Measurements from ENCODE around the gene KREMEN2.

DNA sequence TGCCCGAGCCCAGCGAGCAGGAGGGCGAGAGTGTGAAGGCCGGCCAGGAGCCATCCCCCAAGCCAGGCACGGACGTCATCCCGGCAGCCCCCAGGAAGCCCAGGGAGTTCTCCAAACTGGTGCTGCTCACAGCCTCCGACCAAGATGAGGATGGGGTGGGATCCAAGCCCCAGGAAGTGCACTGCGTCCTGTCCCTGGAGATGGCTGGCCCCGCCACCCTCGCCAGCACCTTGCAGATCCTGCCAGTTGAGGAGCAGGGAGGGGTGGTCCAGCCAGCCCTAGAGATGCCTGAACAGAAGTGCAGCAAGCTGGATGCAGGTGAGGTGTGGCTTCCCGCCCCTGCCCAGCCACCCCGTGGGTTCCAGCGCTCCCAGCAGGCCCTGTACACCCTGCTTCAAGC lies 34.4 kb upstream of the KREMEN2 start:
- TF ChIP-seq, protein P1, sequence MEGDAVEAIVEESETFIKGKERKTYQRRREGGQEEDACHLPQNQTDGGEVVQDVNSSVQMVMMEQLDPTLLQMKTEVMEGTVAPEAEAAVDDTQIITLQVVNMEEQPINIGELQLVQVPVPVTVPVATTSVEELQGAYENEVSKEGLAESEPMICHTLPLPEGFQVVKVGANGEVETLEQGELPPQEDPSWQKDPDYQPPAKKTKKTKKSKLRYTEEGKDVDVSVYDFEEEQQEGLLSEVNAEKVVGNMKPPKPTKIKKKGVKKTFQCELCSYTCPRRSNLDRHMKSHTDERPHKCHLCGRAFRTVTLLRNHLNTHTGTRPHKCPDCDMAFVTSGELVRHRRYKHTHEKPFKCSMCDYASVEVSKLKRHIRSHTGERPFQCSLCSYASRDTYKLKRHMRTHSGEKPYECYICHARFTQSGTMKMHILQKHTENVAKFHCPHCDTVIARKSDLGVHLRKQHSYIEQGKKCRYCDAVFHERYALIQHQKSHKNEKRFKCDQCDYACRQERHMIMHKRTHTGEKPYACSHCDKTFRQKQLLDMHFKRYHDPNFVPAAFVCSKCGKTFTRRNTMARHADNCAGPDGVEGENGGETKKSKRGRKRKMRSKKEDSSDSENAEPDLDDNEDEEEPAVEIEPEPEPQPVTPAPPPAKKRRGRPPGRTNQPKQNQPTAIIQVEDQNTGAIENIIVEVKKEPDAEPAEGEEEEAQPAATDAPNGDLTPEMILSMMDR (conservative IDR thresholded peaks at IDR 0.05; ENCODE audit: low read length) = no peak
- TF ChIP-seq EZH2phosphoT487 (IDR thresholded peaks at IDR 0.05; ENCODE audit: borderline replicate concordance) = no peak
